Calu3 (cell line): ENCODE measurements around the gene TXK. TPM values are rescaled to one million over a fixed set of nuclear protein-coding genes. Genes with fewer than 3 reads are reported as not detected.

ENCODE experiments used
- BruUV-seq: library from RNA; stranded (reverse); fragments of 400-500 nt; replicated peaks from 2 replicates; lab custom pipeline; 2021; lab: Mats Ljungman, UMichigan
- CTCF ChIA-PET: fragments of 300-600 bp; sonication (Branson Sonifier 250); formaldehyde crosslinking; loops from one replicate; lab custom pipeline; 2022; ENCODE audit warnings: antibody characterized with exemption; lab: Charles Lee
- DNase-seq: peaks from one replicate; pipeline ENCODE4 v3.0.0; 2022
- H3K27ac Mint-ChIP-seq: one replicate; pipeline ENCODE4 v1.8.0; 2022; ENCODE audit warnings: mixed read lengths; ENCODE audit not compliant: unreplicated experiment
- H3K27me3 Mint-ChIP-seq: one replicate; pipeline ENCODE4 v1.8.0; 2022; ENCODE audit warnings: mixed read lengths; ENCODE audit not compliant: unreplicated experiment
- H3K36me3 Mint-ChIP-seq: one replicate; pipeline ENCODE4 v1.8.0; 2022; ENCODE audit warnings: mild to moderate bottlenecking, moderate library complexity, mixed read lengths; ENCODE audit not compliant: insufficient read depth, unreplicated experiment
- H3K4me1 Mint-ChIP-seq: one replicate; pipeline ENCODE4 v1.8.0; 2022; ENCODE audit warnings: mild to moderate bottlenecking, low read depth, mixed read lengths; ENCODE audit not compliant: unreplicated experiment
- H3K4me3 Mint-ChIP-seq: one replicate; pipeline ENCODE4 v1.8.0; 2022; ENCODE audit warnings: mild to moderate bottlenecking, low read depth, moderate library complexity, mixed read lengths; ENCODE audit not compliant: unreplicated experiment
- H3K9me3 Mint-ChIP-seq: one replicate; pipeline ENCODE4 v1.8.0; 2022; ENCODE audit warnings: low read depth, mixed read lengths; ENCODE audit not compliant: unreplicated experiment
- intact Hi-C: fragments of 100-400 bp; cut with micrococcal nuclease; formaldehyde crosslinking; loops from one replicate; pipeline ENCODE4 v1.10.0; 2022; ENCODE audit not compliant: unreplicated experiment
- total RNA-seq: library from RNA; stranded (reverse); gene quantifications from 2 replicates; pipeline ENCODE4 v1.2.3, GENCODE V29; 2022
- TF ChIP-seq, protein P1 (sequence below): fragments of 200-600 bp; IDR thresholded peaks from one replicate; pipeline ENCODE4 v1.8.0; 2022; ENCODE audit warnings: antibody characterized with exemption; ENCODE audit not compliant: unreplicated experiment

Gene TXK
- total RNA-seq, 1 experiment from 2014 or later = 2.8 TPM

GRCh38 chr4:48138511-48138910 is 4.5 kb upstream of the TXK start:
- TF ChIP-seq, protein P1, sequence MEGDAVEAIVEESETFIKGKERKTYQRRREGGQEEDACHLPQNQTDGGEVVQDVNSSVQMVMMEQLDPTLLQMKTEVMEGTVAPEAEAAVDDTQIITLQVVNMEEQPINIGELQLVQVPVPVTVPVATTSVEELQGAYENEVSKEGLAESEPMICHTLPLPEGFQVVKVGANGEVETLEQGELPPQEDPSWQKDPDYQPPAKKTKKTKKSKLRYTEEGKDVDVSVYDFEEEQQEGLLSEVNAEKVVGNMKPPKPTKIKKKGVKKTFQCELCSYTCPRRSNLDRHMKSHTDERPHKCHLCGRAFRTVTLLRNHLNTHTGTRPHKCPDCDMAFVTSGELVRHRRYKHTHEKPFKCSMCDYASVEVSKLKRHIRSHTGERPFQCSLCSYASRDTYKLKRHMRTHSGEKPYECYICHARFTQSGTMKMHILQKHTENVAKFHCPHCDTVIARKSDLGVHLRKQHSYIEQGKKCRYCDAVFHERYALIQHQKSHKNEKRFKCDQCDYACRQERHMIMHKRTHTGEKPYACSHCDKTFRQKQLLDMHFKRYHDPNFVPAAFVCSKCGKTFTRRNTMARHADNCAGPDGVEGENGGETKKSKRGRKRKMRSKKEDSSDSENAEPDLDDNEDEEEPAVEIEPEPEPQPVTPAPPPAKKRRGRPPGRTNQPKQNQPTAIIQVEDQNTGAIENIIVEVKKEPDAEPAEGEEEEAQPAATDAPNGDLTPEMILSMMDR = no peak
- no TSS peak for BruUV-seq
- DNase-seq = no peak
- CTCF ChIA-PET = interaction anchor here (0.6 kb wide), 1 partner anchor 309 kb away, joined by 3 read pairs; no protein-coding TSS in a partner anchor
- intact Hi-C loops = no loop called here
- Mint-ChIP-seq H3K27me3 (no peaks in the 10 kb centered on the region), H3K4me1 (peaks cover 17% of the 10 kb centered on the region), H3K36me3 (peaks cover 4% of the 10 kb centered on the region), H3K4me3 (no peak overlapping the region), H3K9me3 (no peaks in the 10 kb centered on the region), H3K27ac (no peak overlapping the region)

DNA sequence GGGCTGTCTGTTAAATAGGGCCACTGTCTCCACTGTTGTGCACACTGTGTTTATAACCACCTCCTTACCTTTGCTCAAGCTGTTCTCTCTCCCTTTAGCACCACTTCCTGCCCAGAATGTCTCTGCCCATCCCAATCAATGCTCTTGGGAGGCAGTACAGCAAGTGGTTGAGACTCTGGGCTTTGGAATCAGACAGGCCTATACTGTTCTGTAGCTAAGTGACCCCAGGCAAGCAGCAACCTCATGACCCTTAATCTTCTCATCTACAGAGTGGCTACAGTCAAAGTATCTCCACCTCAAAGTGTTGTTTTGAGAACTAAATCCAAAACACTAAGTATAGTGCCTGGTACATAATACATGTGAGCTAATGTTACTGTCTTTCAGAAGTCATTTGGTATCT is 3.8 kb upstream of the TXK start:
- Mint-ChIP-seq H3K27ac (no peak overlapping the region), H3K4me3 (no peak overlapping the region), H3K36me3 (peaks cover 4% of the 10 kb centered on the region), H3K27me3 (no peaks in the 10 kb centered on the region), H3K9me3 (no peaks in the 10 kb centered on the region), H3K4me1 (peaks cover 17% of the 10 kb centered on the region)
- no peak for DNase-seq
- intact Hi-C loops = no loop called here
- CTCF ChIA-PET = no interaction called here
- TF ChIP-seq, protein P1 = no peak
- no TSS peak for BruUV-seq

- Mint-ChIP-seq H3K4me3 (no peak overlapping the region), H3K9me3 (no peaks in the 10 kb centered on the region), H3K27ac (no peak overlapping the region), H3K27me3 (no peaks in the 10 kb centered on the region), H3K36me3 (no peaks in the 10 kb centered on the region), H3K4me1 (peaks cover 18% of the 10 kb centered on the region)
- TF ChIP-seq, protein P1 = no peak
- CTCF ChIA-PET = no interaction called here
- intact Hi-C loops = no loop called here
- BruUV-seq = no TSS peak
- DNase-seq = no peak
Measured at GRCh38 chr4:48133669-48134068, 381 bp downstream of the TXK start.

DNA sequence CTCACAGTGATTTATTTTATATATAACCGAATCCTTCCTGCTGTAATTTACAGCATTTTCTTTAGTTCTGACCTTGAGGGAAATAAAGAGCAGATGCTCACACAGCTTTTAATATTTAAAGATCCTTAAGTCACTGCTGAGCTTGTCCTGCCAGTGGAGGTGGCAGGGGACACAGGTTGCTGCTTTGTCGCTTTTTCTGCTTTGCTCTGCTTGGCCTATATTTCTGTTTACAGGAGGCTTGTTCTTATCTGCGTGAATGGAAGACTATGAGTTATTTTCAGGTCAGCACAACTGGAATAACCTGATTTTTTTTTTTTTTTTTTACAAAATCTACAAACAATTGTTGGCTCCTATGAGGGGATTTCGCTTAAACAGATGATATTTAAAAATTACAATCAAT is 2.3 kb downstream of the TXK start:
- H3K27ac Mint-ChIP-seq = no peak overlapping the region
- no peak overlapping the region for H3K4me3 Mint-ChIP-seq
- intact Hi-C loops = no loop called here
- CTCF ChIA-PET = interaction anchor here (0.7 to 0.8 kb wide), 2 partner anchors 23 to 502 kb away, joined by 3 to 4 read pairs; no protein-coding TSS in a partner anchor
- peaks cover 26% of the 10 kb centered on the region for H3K4me1 Mint-ChIP-seq
- TF ChIP-seq, protein P1 = no peak
- no peaks in the 10 kb centered on the region for H3K9me3 Mint-ChIP-seq
- BruUV-seq = no TSS peak
- H3K27me3 Mint-ChIP-seq = no peaks in the 10 kb centered on the region
- no peaks in the 10 kb centered on the region for H3K36me3 Mint-ChIP-seq
- DNase-seq = no peak
